Kidney (tissue), 14 donors: ENCODE measurements around the gene ALDH7A1. TPM values are rescaled to one million over a fixed set of nuclear protein-coding genes. Genes with fewer than 3 reads are reported as not detected.

ENCODE experiments used
- DNase-seq, 5 donors: peaks; one replicate each; pipeline ENCODE4 v3.0.0-alpha.2; 2013 to 2020
- FAIRE-seq: peaks from 2 replicates; lab custom pipeline; 2012; peaks lifted over from hg19 to GRCh38; lab: Jason Lieb, UNC
- H3K27ac ChIP-seq, 2 donors: one replicate each; pipeline ENCODE4 v1.7.0; 2013; ENCODE audit warnings: low read depth in 2 of 2, low read length in 2 of 2, inconsistent platforms in 1 of 2
- H3K27me3 ChIP-seq: one replicate; pipeline ENCODE4 v1.7.1; 2013; ENCODE audit warnings: low read length, inconsistent platforms; ENCODE audit not compliant: control insufficient read depth, insufficient read depth
- H3K36me3 ChIP-seq, 3 donors: one replicate each; pipeline versions ENCODE4 v1.7.0 to v1.7.1; 2013; ENCODE audit warnings: low read length in 3 of 3, control low read depth in 1 of 3, inconsistent platforms in 1 of 3; ENCODE audit not compliant: insufficient read depth in 3 of 3, control insufficient read depth in 2 of 3
- H3K4me1 ChIP-seq, 3 donors: one replicate each; pipeline versions ENCODE4 v1.7.0 to v1.7.1; 2013; ENCODE audit warnings: low read length in 3 of 3, inconsistent platforms in 1 of 3, low read depth in 1 of 3; ENCODE audit not compliant: control insufficient read depth in 2 of 3, insufficient read depth in 2 of 3
- H3K4me3 ChIP-seq, 3 donors: one replicate each; pipeline versions ENCODE4 v1.7.0 to v1.8.1; 2013; ENCODE audit warnings: low read length in 3 of 3, control low read depth in 1 of 3, inconsistent platforms in 1 of 3
- H3K9ac ChIP-seq, 3 donors: one replicate each; pipeline versions ENCODE4 v1.7.0 to v1.7.1; 2013; ENCODE audit warnings: low read length in 3 of 3, control low read depth in 1 of 3, inconsistent platforms in 1 of 3
- H3K9me3 ChIP-seq, 3 donors: one replicate each; pipeline versions ENCODE4 v1.7.0 to v1.7.1; 2013; ENCODE audit warnings: low read length in 3 of 3, control low read depth in 1 of 3, inconsistent platforms in 1 of 3; ENCODE audit not compliant: control insufficient read depth in 2 of 3, insufficient read depth in 1 of 3
- intact Hi-C: fragments of 100-400 bp; cut with DNase I; formaldehyde crosslinking; loops from one replicate; pipeline ENCODE4 v1.11.1; 2022
- polyA plus RNA-seq: library from polyadenylated mRNA; stranded (reverse); fragments of 350-450 nt; fragmentation: Illumina TruSeq; extraction: RNeasy Lipid Tissue Mini Kit (QIAGEN cat#74804); gene quantifications from one replicate; pipeline ENCODE4 v1.2.3, GENCODE V29; 2014; ENCODE audit warnings: low read depth, low replicate concordance; ENCODE audit not compliant: insufficient read depth
- total RNA-seq: library from RNA; stranded (reverse); fragmentation: NEBNext Ultra II Directional; extraction: Animal tissue kit (Norgen Biotek cat#: 25700); gene quantifications from one replicate; pipeline ENCODE4 v1.2.1, GENCODE V29; 2021
- TF ChIP-seq, protein P1 (sequence below): IDR thresholded peaks from 3 replicates; pipeline ENCODE4 v1.5.1; 2012; ENCODE audit warnings: mild to moderate bottlenecking, moderate library complexity, borderline replicate concordance; ENCODE audit not compliant: insufficient read depth; ENCODE audit errors: extremely low read depth
- donor health status: control.
- donor health status: control.
- donor health status: control.
- donor health status: control.
- donor health status: control.
- donor health status: DM: yes; HTN: yes; CAD: no.
- donor health status: Normal renal cell carcinoma (clear cell type).

Gene ALDH7A1
- total and polyA plus RNA-seq, 2 donors from 2014 or later = 51.8 to 184 TPM

DNA sequence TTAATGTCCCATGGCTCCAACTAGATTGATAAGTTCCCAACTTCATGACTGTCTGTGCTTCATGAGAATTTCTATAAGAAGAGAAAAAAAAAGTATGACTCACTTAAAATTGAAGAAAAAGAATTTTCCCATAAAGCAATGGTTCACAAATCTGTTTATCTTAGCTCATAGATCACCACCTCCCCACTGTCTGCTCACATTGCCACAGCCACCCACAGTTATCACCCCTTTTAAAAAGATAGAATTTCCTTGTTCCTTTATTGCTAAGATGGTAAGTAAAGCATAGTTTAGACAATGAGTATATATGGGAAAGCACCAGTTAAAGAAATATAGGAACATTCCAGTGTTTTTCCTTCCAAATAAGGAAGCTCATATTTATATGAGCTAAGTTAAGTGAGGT, 67.1 kb downstream of the ALDH7A1 start:
- Histone ChIP-seq H3K36me3 (no peaks in the 10 kb centered on the region), H3K9me3 (no peaks in the 10 kb centered on the region), H3K27me3 (no peaks in the 10 kb centered on the region), H3K4me3 (no peak overlapping the region), H3K4me1 (peaks cover 0 to 9% (median 7%) of the 10 kb centered on the region in 3 donors), H3K27ac (no peak overlapping the region), H3K9ac (no peak overlapping the region)
- intact Hi-C loops = no loop called here
- no peak for FAIRE-seq
- TF ChIP-seq, protein P1, sequence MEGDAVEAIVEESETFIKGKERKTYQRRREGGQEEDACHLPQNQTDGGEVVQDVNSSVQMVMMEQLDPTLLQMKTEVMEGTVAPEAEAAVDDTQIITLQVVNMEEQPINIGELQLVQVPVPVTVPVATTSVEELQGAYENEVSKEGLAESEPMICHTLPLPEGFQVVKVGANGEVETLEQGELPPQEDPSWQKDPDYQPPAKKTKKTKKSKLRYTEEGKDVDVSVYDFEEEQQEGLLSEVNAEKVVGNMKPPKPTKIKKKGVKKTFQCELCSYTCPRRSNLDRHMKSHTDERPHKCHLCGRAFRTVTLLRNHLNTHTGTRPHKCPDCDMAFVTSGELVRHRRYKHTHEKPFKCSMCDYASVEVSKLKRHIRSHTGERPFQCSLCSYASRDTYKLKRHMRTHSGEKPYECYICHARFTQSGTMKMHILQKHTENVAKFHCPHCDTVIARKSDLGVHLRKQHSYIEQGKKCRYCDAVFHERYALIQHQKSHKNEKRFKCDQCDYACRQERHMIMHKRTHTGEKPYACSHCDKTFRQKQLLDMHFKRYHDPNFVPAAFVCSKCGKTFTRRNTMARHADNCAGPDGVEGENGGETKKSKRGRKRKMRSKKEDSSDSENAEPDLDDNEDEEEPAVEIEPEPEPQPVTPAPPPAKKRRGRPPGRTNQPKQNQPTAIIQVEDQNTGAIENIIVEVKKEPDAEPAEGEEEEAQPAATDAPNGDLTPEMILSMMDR = no peak
- DNase-seq = no peak

- Histone ChIP-seq H3K4me1 (peaks cover 0 to 11% (median 10%) of the 10 kb centered on the region in 3 donors), H3K36me3 (no peaks in the 10 kb centered on the region), H3K9me3 (no peaks in the 10 kb centered on the region), H3K9ac (no peak overlapping the region), H3K27ac (no peak overlapping the region), H3K27me3 (no peaks in the 10 kb centered on the region), H3K4me3 (no peak overlapping the region)
- DNase-seq (no peak), FAIRE-seq (no peak)
- intact Hi-C loops = no loop called here
- TF ChIP-seq, protein P1 = no peak
These were observed 67.9 kb downstream of the ALDH7A1 start for GRCh38 chr5:126527158-126527557.

- intact Hi-C loops = no loop called here
- FAIRE-seq (no peak), DNase-seq (no peak)
- no peak overlapping the region for H3K4me3 ChIP-seq
- no peak overlapping the region for H3K9ac ChIP-seq
- no peaks in the 10 kb centered on the region for H3K27me3 ChIP-seq
- peaks cover 0 to 8% (median 7%) of the 10 kb centered on the region in 3 donors for H3K4me1 ChIP-seq
- no peak overlapping the region for H3K27ac ChIP-seq
- H3K9me3 ChIP-seq = no peaks in the 10 kb centered on the region
- TF ChIP-seq, protein P1 = no peak
- no peaks in the 10 kb centered on the region for H3K36me3 ChIP-seq
These were observed 68.5 kb downstream of the ALDH7A1 start for GRCh38 chr5:126526493-126526892.

- Histone ChIP-seq H3K4me1 (peaks cover 0 to 7% (median 7%) of the 10 kb centered on the region in 3 donors), H3K9me3 (no peaks in the 10 kb centered on the region), H3K27ac (peak overlapping the region in 1 of 2 donors; percentile 63), H3K27me3 (no peaks in the 10 kb centered on the region), H3K36me3 (no peaks in the 10 kb centered on the region), H3K9ac (no peak overlapping the region), H3K4me3 (no peak overlapping the region)
- FAIRE-seq (no peak), DNase-seq (no peak)
- TF ChIP-seq, protein P1 = no peak
- intact Hi-C loops = no loop called here
These were observed 69.3 kb downstream of the ALDH7A1 start for GRCh38 chr5:126525630-126526245.
